GM18868 (cell line): ENCODE measurements around the gene PITRM1.

Source experiments
- ATAC-seq: cut with Tn5 transposase; IDR thresholded peaks from one replicate; pipeline ENCODE4 v1.9.1; 2021; ENCODE audit warnings: mild to moderate bottlenecking, moderate library complexity; ENCODE audit not compliant: unreplicated experiment

PITRM1 gene

DNA sequence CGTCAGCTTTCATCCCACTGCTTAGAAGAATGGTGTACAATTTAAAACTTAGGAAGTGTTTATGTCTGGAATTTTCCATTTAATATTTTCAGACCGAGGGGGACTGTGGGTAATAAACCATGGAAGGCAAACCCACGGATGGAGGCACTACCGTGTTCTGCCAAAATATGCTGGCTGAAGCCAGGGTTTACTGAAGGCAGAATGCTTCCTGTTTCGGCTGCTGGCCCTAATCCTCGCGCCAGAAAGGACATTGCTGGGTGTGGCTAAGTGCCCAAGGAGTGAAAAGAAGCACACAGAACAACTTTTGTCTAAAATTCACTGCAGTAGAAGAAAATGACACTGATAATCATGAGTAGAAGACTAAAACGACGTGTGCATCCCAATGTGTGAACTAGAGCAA, 32.3 kb downstream of the PITRM1 start:
- no peak for ATAC-seq

DNA sequence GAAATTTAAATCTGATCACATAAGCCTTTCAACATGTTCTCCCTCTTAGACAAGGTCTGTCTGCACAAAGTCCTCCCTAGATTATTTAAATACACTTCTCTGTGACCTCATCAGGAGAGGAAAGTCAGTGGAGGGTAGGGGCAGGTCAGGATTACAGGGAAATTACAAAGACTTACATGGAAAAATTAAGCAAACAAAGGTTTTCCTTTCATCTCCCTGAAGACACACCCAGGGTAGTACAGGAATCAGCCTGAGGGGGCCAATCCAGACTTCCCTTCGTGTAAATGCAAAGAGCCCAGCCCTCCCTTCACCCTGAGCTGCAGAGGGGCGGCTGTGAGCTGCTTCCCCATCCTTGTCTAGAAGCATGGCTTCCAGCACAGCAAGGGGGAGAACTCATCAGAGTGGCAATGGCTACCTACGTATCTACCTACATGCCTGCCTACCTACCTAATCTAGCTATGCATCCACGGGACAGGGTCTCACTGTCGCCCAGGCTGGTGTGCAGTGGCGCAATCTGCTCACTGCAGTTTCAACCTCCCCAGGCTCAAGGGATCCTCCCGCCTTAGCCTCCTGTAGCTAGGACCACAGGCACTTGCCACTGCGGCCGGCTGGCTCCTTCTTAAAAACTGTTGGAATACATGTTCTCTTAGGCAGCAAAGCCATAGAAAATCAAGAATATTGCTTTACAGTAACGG, 33.2 kb downstream of the PITRM1 start:
- ATAC-seq: no peak

- ATAC-seq: no peak
Observed at GRCh38 chr10:3137958-3138726, 34.4 kb downstream of the PITRM1 start.

DNA sequence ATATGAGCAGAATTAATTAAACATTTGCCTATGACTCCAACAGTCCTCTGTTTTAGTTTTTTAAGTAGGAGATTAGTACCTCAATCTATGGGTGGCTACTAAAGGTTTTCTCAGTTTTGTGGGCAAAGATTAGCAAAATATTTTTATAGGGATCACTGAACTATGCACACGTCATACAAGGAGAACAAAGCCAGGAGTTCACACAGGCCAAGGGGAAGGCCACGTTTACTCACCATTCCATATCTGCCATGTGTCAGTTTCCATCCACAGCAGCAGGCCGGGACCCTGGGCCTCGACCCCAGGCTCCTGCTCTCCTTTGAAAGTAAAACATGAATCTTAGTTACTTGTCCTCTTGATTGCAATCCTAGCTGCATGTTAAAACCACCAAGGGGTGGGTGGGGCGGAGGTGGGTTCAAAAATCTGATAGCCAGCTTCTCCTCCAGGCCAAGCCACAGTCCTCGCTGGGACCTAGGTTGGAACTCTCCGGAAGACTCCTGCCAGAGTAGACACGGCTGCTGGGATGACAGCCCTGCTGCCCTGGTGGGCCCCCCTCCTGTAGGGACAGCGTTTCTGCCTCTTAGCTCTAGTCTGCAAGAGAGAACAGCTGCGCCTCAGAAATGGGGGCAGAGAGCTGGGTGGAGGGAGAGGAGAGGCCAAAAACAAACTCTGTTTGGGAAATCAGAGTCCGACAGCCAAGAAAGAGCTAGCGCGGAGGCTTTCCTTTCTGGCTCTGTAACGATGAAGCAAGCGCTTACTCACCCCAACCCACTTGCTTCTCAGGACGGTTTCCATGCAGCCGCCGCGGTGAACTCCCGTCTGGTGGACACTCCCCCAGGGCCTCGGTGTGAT, 35.6 kb downstream of the PITRM1 start:
- no peak for ATAC-seq

DNA sequence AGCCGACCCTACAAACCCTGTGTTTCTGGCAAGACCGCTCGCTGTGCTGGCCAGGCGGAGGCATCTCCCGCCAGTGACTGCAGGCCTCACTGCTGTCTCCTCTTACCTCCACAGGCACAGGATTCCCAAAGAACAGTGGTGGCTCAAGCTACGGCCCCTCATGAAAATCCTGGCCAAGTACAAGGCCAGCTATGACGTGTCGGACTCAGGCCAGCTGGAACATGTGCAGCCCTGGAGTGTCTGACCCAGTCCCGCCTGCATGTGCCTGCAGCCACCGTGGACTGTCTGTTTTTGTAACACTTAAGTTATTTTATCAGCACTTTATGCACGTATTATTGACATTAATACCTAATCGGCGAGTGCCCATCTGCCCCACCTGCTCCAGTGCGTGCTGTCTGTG, 36.2 kb downstream of the PITRM1 start:
- ATAC-seq: no peak

DNA sequence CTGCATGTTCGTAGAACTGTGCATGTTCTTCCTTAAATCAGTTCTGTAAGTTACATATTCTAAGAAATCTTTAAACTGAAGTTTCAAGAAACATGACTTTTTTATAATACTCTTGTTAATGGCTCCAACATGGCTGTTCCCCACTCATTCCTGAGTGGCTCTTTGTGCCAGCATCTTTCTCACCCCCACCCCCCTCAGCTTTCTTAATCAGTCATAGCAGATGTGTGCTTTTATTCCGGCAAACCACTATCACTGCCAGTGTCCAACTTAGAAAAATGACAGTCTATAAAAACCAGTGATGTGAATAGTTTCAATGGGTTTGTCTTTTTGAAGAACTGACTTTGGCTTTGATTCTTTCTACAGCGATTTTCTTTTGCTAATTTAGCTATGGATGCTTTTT, 37.6 kb downstream of the PITRM1 start:
- ATAC-seq: no peak

- ATAC-seq: no peak
Observed at GRCh38 chr10:3133948-3134347, 38.6 kb downstream of the PITRM1 start.

GRCh38 chr10:3132036-3133025, 40.3 kb downstream of the PITRM1 start:
- ATAC-seq: no peak

DNA sequence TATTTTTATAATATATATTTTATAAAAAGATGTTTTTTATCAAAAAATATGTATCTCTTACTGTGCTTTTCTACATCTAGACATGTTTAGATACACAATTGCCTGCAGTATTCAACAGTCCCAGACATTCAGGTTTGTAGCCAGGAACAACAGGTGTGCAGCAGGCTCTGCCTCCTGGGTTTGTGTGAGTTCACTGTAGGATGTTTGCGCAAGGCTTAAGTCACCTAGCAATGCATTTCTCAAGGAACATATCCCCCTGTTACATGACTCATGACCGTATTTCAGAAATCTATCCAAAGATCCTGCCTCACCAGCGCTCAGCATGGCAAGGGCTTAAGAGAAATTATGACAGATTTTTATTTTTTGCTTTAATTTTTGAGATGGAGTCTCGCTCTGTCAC, 41.5 kb downstream of the PITRM1 start:
- ATAC-seq: no peak

DNA sequence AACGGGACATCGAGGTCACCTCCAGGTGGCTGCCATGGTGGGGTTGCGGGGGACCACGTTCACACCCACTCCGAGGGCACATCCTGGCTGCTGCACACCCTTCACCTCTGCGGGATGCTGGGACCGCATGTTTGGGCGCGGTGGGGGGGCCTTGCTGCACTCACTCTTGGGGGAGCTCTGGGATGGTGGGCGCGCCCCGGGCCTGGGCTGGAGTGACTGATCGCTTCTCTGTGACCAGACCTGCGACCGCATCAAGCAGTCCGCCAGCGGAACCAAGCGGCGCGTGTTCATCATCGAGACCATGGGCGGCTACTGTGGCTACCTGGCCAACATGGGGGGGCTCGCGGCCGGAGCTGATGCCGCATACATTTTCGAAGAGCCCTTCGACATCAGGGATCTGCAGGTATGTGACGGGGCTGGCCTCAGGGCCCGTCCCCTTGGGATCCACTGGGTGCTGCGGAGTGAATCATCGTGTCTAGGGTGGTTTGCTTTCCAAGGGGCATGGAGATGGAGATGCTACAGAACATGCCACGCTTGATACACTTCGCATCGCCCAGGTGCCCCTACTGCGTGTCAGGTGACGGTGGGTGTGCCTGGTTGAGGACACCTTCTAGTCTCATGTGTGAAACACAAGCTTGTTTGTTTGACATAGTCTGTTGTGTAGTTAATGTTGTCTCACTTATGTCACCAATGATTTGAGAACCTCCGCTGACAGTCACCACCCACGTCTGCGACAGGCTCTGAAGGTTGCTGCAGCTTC, 42.8 kb downstream of the PITRM1 start:
- ATAC-seq: no peak

DNA sequence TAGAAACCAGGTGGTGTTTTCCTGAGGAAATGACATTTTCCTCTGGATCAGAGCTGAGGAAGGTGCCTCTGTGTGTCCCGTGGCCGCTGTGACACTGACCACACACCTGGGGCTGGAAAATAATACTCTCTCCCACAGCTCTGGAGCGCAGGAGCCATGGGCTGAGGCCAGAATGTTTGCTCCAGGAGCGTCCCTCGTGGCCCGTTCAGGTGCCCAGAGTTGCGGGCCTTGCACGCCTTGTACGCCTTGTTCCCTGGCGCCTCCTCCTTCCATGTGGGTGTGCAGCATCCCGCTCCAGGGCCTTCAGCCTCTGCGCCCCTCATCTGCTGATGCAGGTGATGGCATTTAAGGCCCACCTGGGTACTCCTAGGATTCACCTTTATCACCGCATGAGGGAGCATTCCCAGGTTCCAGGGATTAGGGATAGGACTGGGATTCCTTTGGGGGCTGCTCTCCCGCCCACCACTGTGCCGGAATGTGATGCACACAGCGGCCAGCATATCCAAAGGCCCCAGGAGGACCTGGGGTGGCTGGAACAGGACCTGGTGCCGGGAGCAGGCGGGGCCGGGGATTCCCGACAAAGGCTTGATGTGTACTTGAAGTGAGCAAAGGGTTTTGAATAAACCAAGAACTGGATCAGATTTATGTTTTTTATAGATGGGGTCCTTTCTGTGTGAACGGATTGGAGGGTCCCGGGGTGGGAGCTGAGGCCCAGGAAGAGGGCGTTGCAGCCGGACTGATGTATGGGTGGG, 44.0 kb downstream of the PITRM1 start:
- no peak for ATAC-seq

DNA sequence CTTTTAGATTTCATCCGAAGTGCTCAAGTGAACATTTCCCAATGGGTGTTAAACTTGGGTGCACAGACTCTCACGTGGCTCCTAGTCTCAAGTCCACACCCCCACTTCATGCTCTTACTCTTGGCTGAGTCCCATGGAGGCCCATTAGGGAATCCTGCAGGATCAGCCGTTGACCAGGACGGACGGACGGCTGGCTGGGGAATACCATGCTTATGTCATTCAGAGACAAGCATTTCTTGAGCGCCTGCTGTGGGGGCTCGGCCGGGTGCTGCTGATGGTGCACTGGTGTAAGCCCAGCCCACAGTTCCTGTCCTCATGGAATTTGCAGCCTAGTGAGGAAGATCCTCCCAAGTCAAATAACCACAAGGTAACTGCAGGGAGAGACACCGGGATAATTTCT, 44.7 kb downstream of the PITRM1 start:
- no peak for ATAC-seq

DNA sequence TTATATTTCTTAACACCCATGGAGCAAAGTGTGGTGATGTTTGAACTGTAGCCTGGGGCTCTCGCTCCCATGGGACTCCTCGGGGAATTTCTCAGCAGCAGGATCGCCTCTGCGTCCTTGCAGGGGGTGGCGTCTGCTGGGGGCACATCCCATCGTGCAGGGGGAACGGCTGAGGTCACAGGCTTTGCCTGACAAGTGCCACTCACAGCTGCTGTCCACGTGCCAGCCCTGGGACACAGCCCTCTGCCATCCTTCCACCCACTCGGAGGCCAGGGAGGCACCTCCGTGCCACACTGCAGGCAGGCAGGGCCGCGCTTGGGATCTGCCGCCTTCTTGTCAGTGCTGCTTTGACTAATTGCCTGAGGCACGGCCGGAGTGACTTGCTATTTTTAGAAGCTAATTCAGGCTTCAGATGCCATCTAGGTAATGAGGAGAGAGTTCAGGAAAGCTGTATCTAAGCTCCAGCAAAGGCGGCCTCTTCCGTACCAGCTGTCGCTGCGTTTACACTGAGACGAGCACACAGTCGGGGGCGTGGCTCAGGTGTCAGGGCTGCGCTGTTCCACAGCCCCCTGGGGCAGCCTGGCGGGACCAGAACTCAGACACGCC, 45.7 kb downstream of the PITRM1 start:
- no peak for ATAC-seq

GRCh38 chr10:3126249-3126648, 46.3 kb downstream of the PITRM1 start:
- ATAC-seq: no peak

DNA sequence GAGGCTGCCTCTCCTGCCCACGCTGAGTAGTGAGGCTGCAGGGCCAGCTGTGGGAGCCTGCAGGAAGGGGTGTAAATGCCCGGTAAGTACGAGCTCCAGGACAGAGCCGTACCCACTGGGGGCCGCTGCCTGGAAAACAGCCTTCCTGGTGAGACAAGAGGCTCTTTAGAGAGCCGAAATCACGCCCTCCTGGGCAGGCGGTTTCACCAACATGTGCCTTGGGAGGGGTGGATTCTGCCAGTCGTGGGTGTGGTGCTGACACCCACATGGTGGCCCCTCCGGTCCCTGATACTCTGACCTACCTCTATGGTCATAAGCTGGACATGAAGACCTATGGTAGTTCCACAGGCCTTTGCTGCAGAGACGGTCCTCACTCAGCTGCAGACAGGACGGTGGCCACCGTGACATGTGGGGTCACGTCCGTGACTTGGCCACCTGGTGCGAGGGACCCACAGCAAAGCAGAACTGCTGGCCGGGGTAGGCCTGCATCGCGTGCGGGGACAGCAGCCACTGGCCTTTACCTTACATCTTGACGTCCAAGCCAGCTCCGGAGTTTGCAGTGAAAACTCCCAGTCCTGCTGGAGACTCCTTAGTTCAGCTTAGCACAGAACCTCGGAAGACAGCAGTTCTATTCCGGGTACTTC, 46.9 kb downstream of the PITRM1 start:
- no peak for ATAC-seq

- no peak for ATAC-seq
Observed at GRCh38 chr10:3124412-3125175, 48.0 kb downstream of the PITRM1 start.
